ENCODE measurements around the gene ERCC6L. TPM values are rescaled to one million over a fixed set of nuclear protein-coding genes. Genes with fewer than 3 reads are reported as not detected.
"Not testable (repeated sequence)": the region's sequence is repeated elsewhere in the genome, so short reads cannot be mapped to it uniquely, and the experiment has no call there.

The ERCC6L gene
- total RNA-seq, 1 experiment from 2014 or later, result 1.8 TPM

DNA sequence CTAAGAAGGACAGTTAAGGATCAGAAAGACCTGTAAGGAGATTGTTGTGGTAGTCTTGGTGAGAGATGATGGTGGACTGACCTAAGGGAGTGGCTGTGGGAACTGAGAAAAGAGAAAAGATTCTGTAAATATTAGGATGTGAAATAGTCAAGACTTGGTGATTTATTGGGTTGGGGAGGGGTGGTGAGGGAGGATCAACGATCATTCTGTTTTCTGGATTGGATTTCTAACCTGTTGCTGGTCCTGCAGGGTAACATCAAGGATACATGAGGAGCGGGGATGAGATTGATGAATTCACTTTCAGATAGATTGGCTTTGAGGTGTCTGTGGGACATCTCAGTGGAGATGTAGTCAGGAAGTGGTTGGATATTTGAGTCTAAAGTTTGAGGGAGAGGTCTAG lies 55.9 kb downstream of the ERCC6L start:
- TF ChIP-seq, protein P1, sequence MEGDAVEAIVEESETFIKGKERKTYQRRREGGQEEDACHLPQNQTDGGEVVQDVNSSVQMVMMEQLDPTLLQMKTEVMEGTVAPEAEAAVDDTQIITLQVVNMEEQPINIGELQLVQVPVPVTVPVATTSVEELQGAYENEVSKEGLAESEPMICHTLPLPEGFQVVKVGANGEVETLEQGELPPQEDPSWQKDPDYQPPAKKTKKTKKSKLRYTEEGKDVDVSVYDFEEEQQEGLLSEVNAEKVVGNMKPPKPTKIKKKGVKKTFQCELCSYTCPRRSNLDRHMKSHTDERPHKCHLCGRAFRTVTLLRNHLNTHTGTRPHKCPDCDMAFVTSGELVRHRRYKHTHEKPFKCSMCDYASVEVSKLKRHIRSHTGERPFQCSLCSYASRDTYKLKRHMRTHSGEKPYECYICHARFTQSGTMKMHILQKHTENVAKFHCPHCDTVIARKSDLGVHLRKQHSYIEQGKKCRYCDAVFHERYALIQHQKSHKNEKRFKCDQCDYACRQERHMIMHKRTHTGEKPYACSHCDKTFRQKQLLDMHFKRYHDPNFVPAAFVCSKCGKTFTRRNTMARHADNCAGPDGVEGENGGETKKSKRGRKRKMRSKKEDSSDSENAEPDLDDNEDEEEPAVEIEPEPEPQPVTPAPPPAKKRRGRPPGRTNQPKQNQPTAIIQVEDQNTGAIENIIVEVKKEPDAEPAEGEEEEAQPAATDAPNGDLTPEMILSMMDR (IDR thresholded peaks at IDR 0.05; ENCODE audit: unreplicated experiment), result no peak
- intact Hi-C loops (cut with micrococcal nuclease), result no loop called here
- Mint-ChIP-seq H3K27ac (ENCODE audit: low read depth, unreplicated experiment) (no peak overlapping the region), H3K27me3 (ENCODE audit: insufficient read depth, unreplicated experiment) (no peaks in the 10 kb centered on the region), H3K9me3 (ENCODE audit: unreplicated experiment) (no peaks in the 10 kb centered on the region), H3K4me3 (ENCODE audit: unreplicated experiment) (no peak overlapping the region), H3K36me3 (ENCODE audit: insufficient read depth, unreplicated experiment) (peaks cover 7% of the 10 kb centered on the region), H3K4me1 (ENCODE audit: insufficient read depth, unreplicated experiment) (no peaks in the 10 kb centered on the region)
- BruUV-seq (replicated peaks), result no TSS peak
- ChIA-PET POLR2A (interaction anchor here (0.6 kb wide), 1 partner anchor 213 kb away, joined by 4 read pairs; no protein-coding TSS in a partner anchor), CTCF (interaction anchor here (0.5 kb wide), 1 partner anchor 17 kb away, joined by 3 read pairs; no protein-coding TSS in a partner anchor)
- no peak for DNase-seq (ENCODE audit: unreplicated experiment)

DNA sequence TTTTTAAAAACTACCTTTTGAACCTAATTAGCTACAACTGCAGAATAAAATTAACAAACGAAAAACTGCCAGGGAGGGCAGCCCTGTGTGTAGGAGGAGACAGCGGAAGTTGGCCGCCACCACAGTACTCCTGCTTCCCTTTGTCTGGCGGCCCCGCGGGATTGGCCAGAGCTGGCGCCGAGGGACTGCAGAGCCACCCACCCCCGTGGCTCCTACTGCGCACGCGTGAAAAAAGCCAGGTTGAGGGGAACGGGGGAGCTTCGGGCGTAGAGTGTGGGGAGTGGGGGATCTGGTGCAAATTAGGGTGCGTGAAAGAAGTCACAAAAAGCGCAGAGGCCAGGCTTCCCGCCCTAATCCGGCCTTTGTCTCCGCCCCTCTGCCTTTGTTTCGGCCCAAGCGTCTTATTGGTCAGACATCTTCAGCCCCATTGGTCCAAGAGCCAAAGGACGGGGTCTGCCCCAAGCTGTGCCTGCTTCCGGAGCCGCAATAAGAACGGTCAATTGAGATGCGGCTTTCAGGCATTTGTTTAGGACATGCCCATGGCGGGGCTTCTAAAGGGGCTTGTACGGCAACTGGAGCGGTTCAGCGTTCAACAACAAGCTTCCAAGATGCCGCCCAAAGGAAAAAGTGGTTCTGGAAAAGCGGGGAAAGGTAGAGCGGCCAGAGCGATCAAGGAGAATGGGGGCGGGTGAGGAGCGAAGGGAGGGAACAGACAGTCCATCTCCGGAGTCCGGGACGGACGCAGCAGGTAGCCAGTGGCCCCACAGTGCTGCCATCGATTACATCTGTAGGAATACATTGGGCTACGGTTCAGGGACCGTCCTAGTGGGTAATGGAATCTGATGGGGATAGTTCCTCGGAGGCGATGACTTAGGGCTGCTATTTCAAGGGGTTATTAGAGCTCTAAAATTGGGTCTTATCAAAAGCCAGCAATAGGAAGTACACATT lies 57.4 kb downstream of the ERCC6L start, which contains the start of gene PIN4:
PIN4 (plus strand) TSS at position 580 of the 948 bp plus-strand sequence; CDS start at position 609, 29 bp downstream.
- peak; percentile 95 for DNase-seq (ENCODE audit: unreplicated experiment)
- intact Hi-C loops (cut with micrococcal nuclease), result no loop called here
- POLR2A ChIA-PET, result interaction anchor here (0.6 to 1.8 kb wide), 14 partner anchors 12 to 1113 kb away, joined by 3 to 9 read pairs (median 3); partner anchors contain the start of genes RPS4X and SNX12
- H3K4me3 Mint-ChIP-seq (ENCODE audit: unreplicated experiment), result no peak within 1 kb of the TSS
- no peaks in the 10 kb centered on the region for H3K27me3 Mint-ChIP-seq (ENCODE audit: insufficient read depth, unreplicated experiment)
- no peaks in the 10 kb centered on the region for H3K4me1 Mint-ChIP-seq (ENCODE audit: insufficient read depth, unreplicated experiment)
- BruUV-seq (replicated peaks), result no TSS peak
- H3K9me3 Mint-ChIP-seq (ENCODE audit: unreplicated experiment), result no peaks in the 10 kb centered on the region
- CTCF ChIA-PET, result interaction anchor here (0.7 kb wide), 1 partner anchor 532 kb away, joined by 3 read pairs; no protein-coding TSS in a partner anchor
- TF ChIP-seq, protein P1 (IDR thresholded peaks at IDR 0.05; ENCODE audit: unreplicated experiment), result no peak
- H3K36me3 Mint-ChIP-seq (ENCODE audit: insufficient read depth, unreplicated experiment), result peaks cover 7% of the 10 kb centered on the region
- H3K27ac Mint-ChIP-seq (ENCODE audit: low read depth, unreplicated experiment), result no peak within 1 kb of the TSS

DNA sequence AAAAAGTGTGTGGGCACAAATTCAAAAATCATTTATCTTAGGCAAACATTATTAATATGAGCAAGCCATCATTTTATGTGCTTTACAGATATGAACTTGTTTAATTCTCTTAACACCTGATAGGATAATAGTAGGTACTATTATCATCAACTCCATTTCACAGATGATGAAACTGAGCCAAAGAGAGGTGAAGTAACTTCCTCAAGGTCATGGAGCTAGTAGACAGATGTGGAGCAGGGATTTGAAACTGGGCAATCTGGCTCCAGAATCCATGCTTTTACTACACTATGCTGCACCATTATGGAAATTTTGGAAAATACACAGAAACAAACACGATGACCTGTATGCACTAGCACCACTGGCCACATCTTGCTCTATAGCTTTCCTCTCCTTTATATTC lies 58.3 kb downstream of the ERCC6L start:
- DNase-seq (ENCODE audit: unreplicated experiment), result no peak
- POLR2A ChIA-PET, result interaction anchor here (0.6 to 1.8 kb wide), 6 partner anchors 16 to 196 kb away, joined by 3 to 9 read pairs (median 4); partner anchors contain the start of gene RPS4X
- BruUV-seq (replicated peaks), result no TSS peak
- H3K9me3 Mint-ChIP-seq (ENCODE audit: unreplicated experiment), result no peaks in the 10 kb centered on the region
- H3K27me3 Mint-ChIP-seq (ENCODE audit: insufficient read depth, unreplicated experiment), result peaks cover 9% of the 10 kb centered on the region
- TF ChIP-seq, protein P1 (IDR thresholded peaks at IDR 0.05; ENCODE audit: unreplicated experiment), result no peak
- CTCF ChIA-PET, result interaction anchor here (0.7 kb wide), 1 partner anchor 158 kb away, joined by 3 read pairs; no protein-coding TSS in a partner anchor
- no peak overlapping the region for H3K4me3 Mint-ChIP-seq (ENCODE audit: unreplicated experiment)
- no peak overlapping the region for H3K27ac Mint-ChIP-seq (ENCODE audit: low read depth, unreplicated experiment)
- intact Hi-C loops (cut with micrococcal nuclease), result no loop called here
- peaks cover 6% of the 10 kb centered on the region for H3K36me3 Mint-ChIP-seq (ENCODE audit: insufficient read depth, unreplicated experiment)
- H3K4me1 Mint-ChIP-seq (ENCODE audit: insufficient read depth, unreplicated experiment), result no peaks in the 10 kb centered on the region

DNA sequence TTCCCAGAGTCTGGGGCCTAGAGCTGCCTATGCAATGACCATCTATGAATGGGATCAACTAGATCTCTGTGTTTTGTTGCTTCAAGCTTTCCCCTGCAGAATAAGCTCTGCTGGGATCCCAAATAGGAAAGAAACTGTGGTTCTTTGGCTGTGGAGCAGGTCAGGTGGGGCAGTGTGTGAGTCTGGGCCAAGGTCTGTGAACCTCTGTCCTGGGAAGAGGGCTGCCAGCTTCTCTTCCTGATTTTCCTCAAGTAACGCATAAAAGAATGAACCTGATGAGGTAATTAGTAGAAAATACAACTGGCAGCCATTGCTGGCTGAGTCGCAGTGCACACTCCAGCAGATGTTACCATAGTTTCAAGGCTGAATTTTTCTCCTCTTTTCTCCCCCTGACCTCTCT lies 61.8 kb downstream of the ERCC6L start:
- H3K27ac Mint-ChIP-seq (ENCODE audit: low read depth, unreplicated experiment), result no peak overlapping the region
- TF ChIP-seq, protein P1 (IDR thresholded peaks at IDR 0.05; ENCODE audit: unreplicated experiment), result no peak
- no peaks in the 10 kb centered on the region for H3K36me3 Mint-ChIP-seq (ENCODE audit: insufficient read depth, unreplicated experiment)
- no TSS peak for BruUV-seq (replicated peaks)
- ChIA-PET POLR2A (interaction anchor here (0.6 kb wide), 1 partner anchor 143 kb away, joined by 3 read pairs; no protein-coding TSS in a partner anchor), CTCF (interaction anchor here (0.8 kb wide), 1 partner anchor 12 kb away, joined by 3 read pairs; no protein-coding TSS in a partner anchor)
- peaks cover 31% of the 10 kb centered on the region for H3K27me3 Mint-ChIP-seq (ENCODE audit: insufficient read depth, unreplicated experiment)
- no peaks in the 10 kb centered on the region for H3K9me3 Mint-ChIP-seq (ENCODE audit: unreplicated experiment)
- no peak for DNase-seq (ENCODE audit: unreplicated experiment)
- intact Hi-C loops (cut with micrococcal nuclease), result no loop called here
- H3K4me3 Mint-ChIP-seq (ENCODE audit: unreplicated experiment), result no peak overlapping the region
- no peaks in the 10 kb centered on the region for H3K4me1 Mint-ChIP-seq (ENCODE audit: insufficient read depth, unreplicated experiment)

DNA sequence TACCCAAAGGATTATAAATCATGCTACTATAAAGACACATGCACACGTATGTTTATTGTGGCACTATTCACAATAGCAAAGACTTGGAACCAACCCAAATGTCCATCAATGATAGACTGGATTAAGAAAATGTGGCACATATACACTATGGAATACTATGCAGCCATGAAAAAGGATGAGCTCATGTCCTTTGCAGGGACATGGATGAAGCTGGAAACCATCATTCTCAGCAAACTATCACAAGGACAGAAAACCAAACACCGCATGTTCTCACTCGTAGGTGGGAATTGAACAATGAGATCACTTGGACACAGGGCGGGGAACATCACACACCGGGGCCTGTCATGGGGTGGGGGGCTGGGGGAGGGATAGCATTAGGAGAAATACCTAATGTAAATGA lies 62.5 kb downstream of the ERCC6L start:
- H3K36me3 Mint-ChIP-seq (ENCODE audit: insufficient read depth, unreplicated experiment); POLR2A ChIA-PET; H3K4me3 Mint-ChIP-seq (ENCODE audit: unreplicated experiment); CTCF ChIA-PET; BruUV-seq (replicated peaks); H3K9me3 Mint-ChIP-seq (ENCODE audit: unreplicated experiment); DNase-seq (ENCODE audit: unreplicated experiment); intact Hi-C loops (cut with micrococcal nuclease); H3K4me1 Mint-ChIP-seq (ENCODE audit: insufficient read depth, unreplicated experiment); H3K27ac Mint-ChIP-seq (ENCODE audit: low read depth, unreplicated experiment): not testable (repeated sequence)
- H3K27me3 Mint-ChIP-seq (ENCODE audit: insufficient read depth, unreplicated experiment), result peaks cover 31% of the 10 kb centered on the region
